BLaER1 (cell line): ENCODE measurements around the gene NCAPD3.
A peak's percentile ranks its signal among the peaks of the same experiment; 100 is the strongest.

Experiments used
- H3K27ac ChIP-seq: shearing (Covaris generic); formaldehyde crosslinking; 2 replicates; pipeline ENCODE4 v1.8.1; 2022
- H3K27me3 ChIP-seq: shearing (Covaris generic); formaldehyde crosslinking; 2 replicates; pipeline ENCODE4 v1.8.1; 2022
- H3K36me3 ChIP-seq: shearing (Covaris generic); formaldehyde crosslinking; 2 replicates; pipeline ENCODE4 v1.8.1; 2022
- H3K4me1 ChIP-seq: shearing (Covaris generic); formaldehyde crosslinking; 2 replicates; pipeline ENCODE4 v1.8.1; 2022
- H3K4me2 ChIP-seq: shearing (Covaris generic); formaldehyde crosslinking; 2 replicates; pipeline ENCODE4 v1.8.1; 2022
- H3K4me3 ChIP-seq: shearing (Covaris generic); formaldehyde crosslinking; 2 replicates; pipeline ENCODE4 v1.8.1; 2022
- H3K9ac ChIP-seq: shearing (Covaris generic); formaldehyde crosslinking; 2 replicates; pipeline ENCODE4 v1.8.1; 2022
- H3K9me3 ChIP-seq: shearing (Covaris generic); formaldehyde crosslinking; 2 replicates; pipeline ENCODE4 v1.8.1; 2022
- H4K20me1 ChIP-seq: shearing (Covaris generic); formaldehyde crosslinking; 2 replicates; pipeline ENCODE4 v1.8.1; 2022
- Cebpa-rat ChIP-seq: shearing (Covaris generic); IDR thresholded peaks from 2 replicates; pipeline ENCODE4 v1.8.1; 2022

NCAPD3 gene

DNA sequence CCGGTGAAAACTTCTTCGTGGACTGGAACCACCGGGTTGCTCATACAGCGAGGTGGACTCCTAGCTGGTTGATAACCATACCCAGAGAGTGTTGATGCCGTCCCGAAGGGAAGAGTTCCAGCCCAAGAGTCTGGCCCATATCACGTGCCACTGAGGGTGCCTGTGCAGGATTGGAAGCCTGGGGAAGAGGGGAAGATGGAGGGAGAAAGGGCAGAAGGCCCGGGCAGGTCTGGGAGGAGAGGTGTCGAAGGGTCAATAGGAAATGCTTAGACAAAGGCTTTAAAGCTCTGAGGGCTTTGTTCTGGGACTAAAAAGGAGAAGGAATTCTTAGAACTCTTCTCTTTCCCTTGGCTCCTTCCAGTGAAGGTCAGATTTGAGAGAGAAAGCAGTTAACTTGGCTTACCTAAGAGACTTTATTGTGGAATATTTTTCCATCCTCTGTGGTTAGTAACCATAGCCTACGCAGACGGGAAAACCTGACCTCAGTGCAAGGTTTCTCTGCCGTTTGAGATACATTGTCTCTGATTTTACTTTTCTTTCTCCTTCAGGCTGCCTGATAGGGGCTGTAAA is 84.4 kb downstream of the NCAPD3 start:
- H3K27me3 ChIP-seq, result no peaks in the 10 kb centered on the region
- H3K9ac ChIP-seq, result no peak overlapping the region
- H3K4me2 ChIP-seq, result no peak overlapping the region

DNA sequence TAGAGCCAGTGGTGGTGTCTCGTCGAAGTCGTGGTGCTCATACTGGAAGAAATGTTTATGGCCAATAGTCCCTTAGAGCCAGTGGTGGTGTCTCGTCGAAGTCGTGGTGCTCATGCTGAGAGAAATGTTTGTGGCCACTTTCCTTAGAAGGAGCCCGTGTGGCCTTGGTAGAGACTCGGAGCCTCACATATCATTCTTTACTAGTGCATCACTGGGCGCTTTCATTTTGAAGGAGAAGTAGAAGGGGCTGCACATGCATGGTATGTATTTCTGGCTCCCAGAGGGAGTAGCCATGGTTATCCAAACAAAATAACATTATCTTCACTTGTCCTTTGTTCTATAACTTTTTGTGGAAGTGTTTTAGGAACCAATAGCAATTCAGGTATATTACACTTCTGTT is 85.4 kb downstream of the NCAPD3 start:
- TF ChIP-seq Cebpa-rat, result no peak
- Histone ChIP-seq H3K4me2 (no peak overlapping the region), H3K27ac (no peak overlapping the region), H3K4me1 (no peaks in the 10 kb centered on the region), H3K36me3 (peaks cover 19% of the 10 kb centered on the region), H3K9ac (no peak overlapping the region), H4K20me1 (no peaks in the 10 kb centered on the region), H3K4me3 (no peak overlapping the region), H3K27me3 (no peaks in the 10 kb centered on the region), H3K9me3 (peaks cover 12% of the 10 kb centered on the region)

More for the DNA sequence above, 84.4 kb downstream of the NCAPD3 start:
- H4K20me1 ChIP-seq, result no peaks in the 10 kb centered on the region
- peaks cover 2% of the 10 kb centered on the region; the same call in 1 of the 2 replicates for H3K9me3 ChIP-seq
- H3K27ac ChIP-seq, result no peak overlapping the region
- TF ChIP-seq Cebpa-rat, result no peak
- H3K4me3 ChIP-seq, result no peak overlapping the region
- 0 out of 2 replicates have a peak, but pooled peaks cover under 1% of the 10 kb centered on the region for H3K4me1 ChIP-seq
- peaks cover 25% of the 10 kb centered on the region for H3K36me3 ChIP-seq

DNA sequence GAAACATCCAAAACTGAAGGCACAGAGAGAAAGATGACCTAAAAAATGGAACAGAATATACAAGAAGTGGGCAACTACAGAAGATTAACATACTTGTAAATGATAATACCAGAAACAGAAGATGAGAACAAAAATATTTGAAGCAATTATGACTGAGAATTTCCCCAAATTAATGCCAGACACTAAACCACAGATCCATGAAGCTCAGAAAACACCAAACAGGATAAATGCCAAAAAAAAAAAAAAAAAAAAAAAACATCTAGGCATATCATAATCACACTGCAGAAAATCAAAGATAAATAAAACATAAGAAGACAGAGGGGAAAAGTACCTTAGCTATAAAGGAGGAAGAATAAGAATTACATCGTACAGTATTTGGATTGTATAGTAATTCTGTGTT is 89.6 kb downstream of the NCAPD3 start:
- H3K4me2 ChIP-seq, result no peak overlapping the region
- TF ChIP-seq Cebpa-rat, result no peak
- no peak overlapping the region for H3K27ac ChIP-seq
- H3K9ac ChIP-seq, result no peak overlapping the region
- H4K20me1 ChIP-seq, result no peaks in the 10 kb centered on the region
- peaks cover 54% of the 10 kb centered on the region for H3K9me3 ChIP-seq
- H3K4me3 ChIP-seq, result no peak overlapping the region
- H3K27me3 ChIP-seq, result no peaks in the 10 kb centered on the region
- 0 out of 2 replicates have a peak, but pooled peaks cover 10% of the 10 kb centered on the region for H3K36me3 ChIP-seq
- no peaks in the 10 kb centered on the region for H3K4me1 ChIP-seq

DNA sequence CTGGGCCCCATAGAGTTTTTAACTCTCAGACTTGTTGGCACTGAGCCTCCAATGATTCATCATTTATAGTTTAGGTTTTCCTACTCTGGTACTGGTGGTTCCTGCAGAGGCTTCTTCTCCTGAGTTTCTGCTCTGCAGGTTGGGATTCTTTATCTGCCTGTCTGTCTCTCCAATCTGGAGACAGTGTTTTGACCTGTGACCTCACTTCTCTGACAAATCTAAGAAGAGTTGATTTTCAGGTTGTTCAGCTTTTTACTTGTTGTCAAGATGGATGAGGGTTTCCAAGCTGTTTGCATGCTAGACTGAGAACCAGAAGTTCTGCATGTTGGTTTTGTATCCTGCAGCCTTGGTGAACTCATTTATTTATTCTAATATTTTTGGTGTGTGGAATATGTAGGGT is 91.0 kb downstream of the NCAPD3 start:
- Histone ChIP-seq H3K27ac (no peak overlapping the region), H3K4me1 (no peaks in the 10 kb centered on the region), H3K9ac (no peak overlapping the region), H3K27me3 (no peaks in the 10 kb centered on the region), H3K4me3 (no peak overlapping the region), H3K4me2 (no peak overlapping the region), H3K36me3 (0 out of 2 replicates have a peak, but pooled peaks cover 14% of the 10 kb centered on the region), H4K20me1 (no peaks in the 10 kb centered on the region), H3K9me3 (peaks cover 64% of the 10 kb centered on the region)
- TF ChIP-seq Cebpa-rat, result no peak

DNA sequence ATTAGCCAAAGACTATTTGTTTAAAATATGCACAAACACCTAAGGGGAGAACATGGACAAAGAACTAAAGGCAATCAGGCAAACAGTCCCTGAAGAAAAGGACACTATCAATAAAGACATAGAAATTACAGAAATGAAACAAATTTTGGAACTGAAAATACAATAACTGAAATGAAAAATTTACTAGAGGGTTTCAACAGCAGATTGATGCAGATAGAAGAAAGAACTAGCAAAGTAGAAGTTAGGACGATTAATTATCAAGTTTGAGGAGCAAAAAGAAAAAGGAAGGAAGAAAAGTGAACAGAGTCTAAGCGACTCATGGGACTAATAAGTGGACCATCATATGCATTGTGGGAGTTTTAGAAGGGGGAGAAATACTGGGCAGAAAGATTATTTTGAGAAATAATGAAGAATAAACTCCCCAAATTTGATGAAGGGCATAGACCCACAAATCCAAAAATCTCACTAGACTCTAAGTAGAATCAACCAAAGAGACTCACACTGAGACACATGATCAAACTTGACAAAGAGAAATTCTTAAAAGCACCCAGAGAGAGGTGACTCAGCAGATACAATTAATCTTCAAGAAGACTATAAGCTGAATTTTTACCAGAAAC is 92.0 kb downstream of the NCAPD3 start:
- Histone ChIP-seq H4K20me1 (0 out of 2 replicates have a peak, but pooled peaks cover under 1% of the 10 kb centered on the region), H3K27me3 (0 out of 2 replicates have a peak, but pooled peaks cover 2% of the 10 kb centered on the region), H3K27ac (no peak overlapping the region), H3K4me3 (no peak overlapping the region), H3K4me1 (no peaks in the 10 kb centered on the region), H3K4me2 (no peak overlapping the region), H3K36me3 (0 out of 2 replicates have a peak, but pooled peaks cover 20% of the 10 kb centered on the region), H3K9ac (no peak overlapping the region), H3K9me3 (peaks cover 64% of the 10 kb centered on the region)
- TF ChIP-seq Cebpa-rat, result no peak

DNA sequence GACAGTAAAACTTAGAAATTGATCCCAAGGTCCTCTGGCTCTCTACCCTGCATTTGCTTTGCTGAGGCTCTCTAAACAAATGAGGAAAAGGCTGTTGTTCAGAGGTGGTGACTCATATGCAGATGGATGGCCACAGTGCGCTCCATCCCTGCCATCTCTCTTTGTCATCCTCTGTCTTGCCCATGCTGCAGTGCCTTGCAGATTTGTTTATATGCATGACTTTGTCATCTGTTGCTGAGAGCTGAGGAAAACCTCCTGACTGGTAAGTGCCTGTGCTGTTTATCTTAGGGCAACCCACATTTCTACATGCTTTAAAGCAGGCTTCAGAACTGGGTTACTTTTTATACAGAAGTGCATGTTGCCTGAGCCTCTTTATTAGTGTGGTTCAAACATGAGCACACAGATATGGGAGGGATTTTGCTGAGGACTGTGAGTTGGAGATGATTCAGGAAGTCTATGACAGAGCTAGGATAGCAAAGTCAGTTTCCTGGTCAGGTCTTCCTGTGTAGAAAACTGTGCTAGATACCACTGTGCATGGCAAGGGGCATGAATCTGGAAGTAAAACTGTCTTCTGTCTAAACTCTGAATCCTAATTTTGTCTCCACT is 97.4 kb downstream of the NCAPD3 start:
- Histone ChIP-seq H3K9ac (no peak overlapping the region), H3K27ac (no peak overlapping the region), H3K36me3 (0 out of 2 replicates have a peak, but pooled peaks cover 33% of the 10 kb centered on the region), H3K4me1 (peaks cover 6% of the 10 kb centered on the region), H3K4me2 (no peak overlapping the region), H3K9me3 (peaks cover 32% of the 10 kb centered on the region), H3K27me3 (peaks cover 40% of the 10 kb centered on the region), H3K4me3 (no peak overlapping the region), H4K20me1 (peaks cover 52% of the 10 kb centered on the region)
- no peak for TF ChIP-seq Cebpa-rat

DNA sequence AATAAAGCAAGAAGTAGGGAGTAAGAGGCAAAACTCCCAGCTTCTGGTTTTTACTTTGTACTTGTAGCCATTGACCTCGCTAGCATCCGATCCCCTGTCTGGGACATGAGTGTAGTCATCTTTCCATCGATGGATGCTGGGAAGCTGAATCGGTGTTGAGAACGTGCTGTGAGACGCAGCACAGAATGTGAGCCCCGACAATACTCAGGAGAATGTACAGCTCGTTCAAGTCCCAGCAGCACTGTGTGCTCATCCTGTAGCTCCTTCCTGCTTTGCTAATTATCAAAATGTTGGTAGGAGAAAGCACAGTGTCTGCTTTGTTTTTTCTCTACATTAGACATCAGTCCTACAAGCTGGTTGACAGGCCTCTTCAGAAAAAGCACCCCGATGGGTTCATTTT is 98.3 kb downstream of the NCAPD3 start:
- Histone ChIP-seq H4K20me1 (peaks cover 60% of the 10 kb centered on the region), H3K9ac (no peak overlapping the region), H3K36me3 (0 out of 2 replicates have a peak, but pooled peaks cover 29% of the 10 kb centered on the region), H3K4me2 (no peak overlapping the region), H3K27me3 (peaks cover 40% of the 10 kb centered on the region), H3K4me1 (peaks cover 6% of the 10 kb centered on the region), H3K4me3 (no peak overlapping the region), H3K9me3 (peaks cover 23% of the 10 kb centered on the region), H3K27ac (no peak overlapping the region)
- TF ChIP-seq Cebpa-rat, result no peak

DNA sequence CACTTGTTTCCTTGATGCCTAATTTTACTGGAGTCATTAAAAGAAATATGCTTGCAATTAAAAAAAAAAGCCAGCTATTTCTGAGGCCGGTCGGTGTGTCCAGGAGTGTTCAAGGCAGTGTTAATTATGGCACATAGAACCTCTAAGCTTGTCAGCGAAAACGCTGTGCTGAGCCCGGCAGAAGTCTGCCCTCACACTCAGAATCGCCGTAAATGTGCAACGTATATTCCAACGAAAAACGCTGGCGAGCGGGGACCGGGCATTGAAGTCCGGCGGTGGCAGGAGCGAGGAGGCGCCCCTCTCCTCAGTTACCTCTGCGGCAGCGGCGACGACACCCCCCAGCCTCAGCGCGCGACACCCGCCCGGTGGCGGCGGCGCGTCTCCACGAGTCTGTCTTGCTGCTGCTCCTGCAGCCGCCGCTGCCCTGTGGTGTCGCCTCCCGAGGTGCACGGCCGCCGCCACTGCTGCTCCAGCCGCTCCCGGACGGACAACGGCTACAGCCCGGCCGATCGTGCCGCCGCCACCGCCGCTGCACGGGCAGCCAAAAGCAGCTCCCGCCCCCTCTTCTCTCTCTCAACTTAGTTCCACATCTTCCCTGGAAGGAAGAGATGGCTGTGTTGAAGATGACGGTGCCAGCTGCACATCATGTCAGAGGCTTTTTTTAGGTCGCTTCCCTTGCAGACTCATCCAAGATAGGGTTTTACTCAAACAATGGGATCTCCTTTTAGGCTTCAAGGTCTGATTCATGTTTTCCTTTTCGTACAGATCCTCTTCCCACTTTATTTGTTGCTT is 98.9 kb downstream of the NCAPD3 start:
- no peak for TF ChIP-seq Cebpa-rat
- H3K4me2 ChIP-seq, result no peak overlapping the region
- no peak overlapping the region for H3K27ac ChIP-seq
- H4K20me1 ChIP-seq, result peaks cover 66% of the 10 kb centered on the region
- H3K36me3 ChIP-seq, result 0 out of 2 replicates have a peak, but pooled peaks cover 26% of the 10 kb centered on the region
- H3K27me3 ChIP-seq, result peaks cover 40% of the 10 kb centered on the region
- peaks cover 17% of the 10 kb centered on the region for H3K9me3 ChIP-seq
- H3K9ac ChIP-seq, result no peak overlapping the region
- H3K4me3 ChIP-seq, result 0 out of 2 replicates have a peak overlapping the region, but pooled peaks have one; percentile 14
- peaks cover 6% of the 10 kb centered on the region for H3K4me1 ChIP-seq

DNA sequence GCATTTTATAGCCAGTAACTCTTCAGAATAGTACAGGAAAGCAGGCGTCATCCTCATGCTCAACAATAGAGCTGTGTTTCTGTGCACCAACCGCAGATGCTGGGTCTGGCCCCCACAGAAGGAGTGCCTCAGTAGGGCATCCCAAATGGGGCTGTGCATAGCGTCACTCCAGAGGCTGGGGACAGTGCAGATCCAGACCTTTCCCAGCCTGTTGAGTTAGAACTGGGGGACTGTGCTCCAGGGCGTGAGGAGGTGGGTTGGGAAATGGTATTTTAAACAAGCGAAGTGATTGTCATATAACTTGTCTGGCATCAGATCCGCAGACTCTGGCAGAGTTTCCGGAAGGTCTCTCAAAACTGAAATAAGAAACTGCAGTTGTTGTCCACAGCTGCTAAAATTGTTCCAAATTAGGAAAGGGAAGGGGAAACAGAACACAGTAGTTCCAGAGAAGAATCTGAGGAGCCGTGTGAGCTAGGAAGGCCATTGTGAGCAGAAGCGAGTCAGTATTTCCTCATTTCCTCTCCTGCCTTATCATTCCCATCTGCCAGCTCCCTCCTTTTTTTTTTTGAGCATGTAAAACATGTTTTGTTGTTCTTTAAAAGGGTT is 102.7 kb downstream of the NCAPD3 start:
- peaks cover 6% of the 10 kb centered on the region for H3K4me1 ChIP-seq
- peaks cover 31% of the 10 kb centered on the region for H3K27me3 ChIP-seq
- 0 out of 2 replicates have a peak, but pooled peaks cover 12% of the 10 kb centered on the region for H3K36me3 ChIP-seq
- H3K4me3 ChIP-seq, result no peak overlapping the region
- H3K9me3 ChIP-seq, result no peaks in the 10 kb centered on the region; the same call in 1 of the 2 replicates
- H3K9ac ChIP-seq, result no peak overlapping the region
- no peak for TF ChIP-seq Cebpa-rat
- H4K20me1 ChIP-seq, result peaks cover 68% of the 10 kb centered on the region
- H3K4me2 ChIP-seq, result no peak overlapping the region
- H3K27ac ChIP-seq, result no peak overlapping the region
